Measurements from ENCODE around the gene NFE2L3. TPM values are rescaled to one million over a fixed set of nuclear protein-coding genes. Genes with fewer than 3 reads are reported as not detected.

NFE2L3 gene
- total and polyA plus RNA-seq, 9 of the 15 experiments (the other 6 are each of a cell fraction or from before 2014, with no cell fraction given), result 2.9 to 16.9 (median 12.4) TPM

DNA sequence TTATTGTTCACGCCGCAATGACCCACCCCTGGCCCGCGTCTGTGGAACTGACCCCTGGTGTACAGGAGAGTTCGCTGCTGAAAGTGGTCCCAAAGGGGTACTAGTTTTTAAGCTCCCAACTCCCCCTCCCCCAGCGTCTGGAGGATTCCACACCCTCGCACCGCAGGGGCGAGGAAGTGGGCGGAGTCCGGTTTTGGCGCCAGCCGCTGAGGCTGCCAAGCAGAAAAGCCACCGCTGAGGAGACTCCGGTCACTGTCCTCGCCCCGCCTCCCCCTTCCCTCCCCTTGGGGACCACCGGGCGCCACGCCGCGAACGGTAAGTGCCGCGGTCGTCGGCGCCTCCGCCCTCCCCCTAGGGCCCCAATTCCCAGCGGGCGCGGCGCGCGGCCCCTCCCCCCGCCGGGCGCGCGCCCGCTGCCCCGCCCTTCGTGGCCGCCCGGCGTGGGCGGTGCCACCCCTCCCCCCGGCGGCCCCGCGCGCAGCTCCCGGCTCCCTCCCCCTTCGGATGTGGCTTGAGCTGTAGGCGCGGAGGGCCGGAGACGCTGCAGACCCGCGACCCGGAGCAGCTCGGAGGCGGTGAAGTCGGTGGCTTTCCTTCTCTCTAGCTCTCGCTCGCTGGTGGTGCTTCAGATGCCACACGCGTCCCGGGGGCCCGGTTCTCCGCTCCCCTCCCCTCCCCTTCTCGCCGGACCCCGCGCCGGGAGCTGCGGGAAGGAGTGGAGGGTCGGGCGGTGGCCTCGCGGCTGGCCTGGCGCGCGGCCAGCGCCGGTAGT lies 49.4 kb downstream of the NFE2L3 start, which contains the start of gene CBX3 (continued):
- TF ChIP-seq, protein P1, sequence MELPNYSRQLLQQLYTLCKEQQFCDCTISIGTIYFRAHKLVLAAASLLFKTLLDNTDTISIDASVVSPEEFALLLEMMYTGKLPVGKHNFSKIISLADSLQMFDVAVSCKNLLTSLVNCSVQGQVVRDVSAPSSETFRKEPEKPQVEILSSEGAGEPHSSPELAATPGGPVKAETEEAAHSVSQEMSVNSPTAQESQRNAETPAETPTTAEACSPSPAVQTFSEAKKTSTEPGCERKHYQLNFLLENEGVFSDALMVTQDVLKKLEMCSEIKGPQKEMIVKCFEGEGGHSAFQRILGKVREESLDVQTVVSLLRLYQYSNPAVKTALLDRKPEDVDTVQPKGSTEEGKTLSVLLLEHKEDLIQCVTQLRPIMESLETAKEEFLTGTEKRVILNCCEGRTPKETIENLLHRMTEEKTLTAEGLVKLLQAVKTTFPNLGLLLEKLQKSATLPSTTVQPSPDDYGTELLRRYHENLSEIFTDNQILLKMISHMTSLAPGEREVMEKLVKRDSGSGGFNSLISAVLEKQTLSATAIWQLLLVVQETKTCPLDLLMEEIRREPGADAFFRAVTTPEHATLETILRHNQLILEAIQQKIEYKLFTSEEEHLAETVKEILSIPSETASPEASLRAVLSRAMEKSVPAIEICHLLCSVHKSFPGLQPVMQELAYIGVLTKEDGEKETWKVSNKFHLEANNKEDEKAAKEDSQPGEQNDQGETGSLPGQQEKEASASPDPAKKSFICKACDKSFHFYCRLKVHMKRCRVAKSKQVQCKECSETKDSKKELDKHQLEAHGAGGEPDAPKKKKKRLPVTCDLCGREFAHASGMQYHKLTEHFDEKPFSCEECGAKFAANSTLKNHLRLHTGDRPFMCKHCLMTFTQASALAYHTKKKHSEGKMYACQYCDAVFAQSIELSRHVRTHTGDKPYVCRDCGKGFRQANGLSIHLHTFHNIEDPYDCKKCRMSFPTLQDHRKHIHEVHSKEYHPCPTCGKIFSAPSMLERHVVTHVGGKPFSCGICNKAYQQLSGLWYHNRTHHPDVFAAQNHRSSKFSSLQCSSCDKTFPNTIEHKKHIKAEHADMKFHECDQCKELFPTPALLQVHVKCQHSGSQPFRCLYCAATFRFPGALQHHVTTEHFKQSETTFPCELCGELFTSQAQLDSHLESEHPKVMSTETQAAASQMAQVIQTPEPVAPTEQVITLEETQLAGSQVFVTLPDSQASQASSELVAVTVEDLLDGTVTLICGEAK (IDR thresholded peaks at IDR 0.05), result no peak; the same call in 1 of the 2 replicates
- TF ChIP-seq, protein P1 (CRISPR knock-in tag; IDR thresholded peaks at IDR 0.05), result no peak
- no peak for TF ChIP-seq FOXA3 (CRISPR knock-in tag; conservative IDR thresholded peaks at IDR 0.05 in 1 of 2, IDR thresholded peaks at IDR 0.05 in 1 of 2)
- no peak for TF ChIP-seq MCM7 (IDR thresholded peaks at IDR 0.05)
- no peak for TF ChIP-seq CBX8 (IDR thresholded peaks at IDR 0.05; ENCODE audit: borderline replicate concordance, extremely low read depth, low read depth, low read length, poor library complexity, severe bottlenecking)
- TF ChIP-seq MTA3 (IDR thresholded peaks at IDR 0.05; ENCODE audit: borderline replicate concordance), result no peak; the same call in 1 of the 2 replicates
- peak; percentile 78 for TF ChIP-seq KDM5B (IDR thresholded peaks at IDR 0.05; ENCODE audit: insufficient replicate concordance, low read depth, low read length)
- TF ChIP-seq TGIF2 (CRISPR knock-in tag; IDR thresholded peaks at IDR 0.05), result 0 out of 2 replicates have a peak, but pooled peaks have one; percentile 16
- no peak for TF ChIP-seq HNRNPH1 (optimal IDR thresholded peaks at IDR 0.05; ENCODE audit: low read depth, low read length)
- TF ChIP-seq ZBTB8A (IDR thresholded peaks at IDR 0.05; ENCODE audit: partially characterized antibody), result no peak
- TF ChIP-seq, protein P2, sequence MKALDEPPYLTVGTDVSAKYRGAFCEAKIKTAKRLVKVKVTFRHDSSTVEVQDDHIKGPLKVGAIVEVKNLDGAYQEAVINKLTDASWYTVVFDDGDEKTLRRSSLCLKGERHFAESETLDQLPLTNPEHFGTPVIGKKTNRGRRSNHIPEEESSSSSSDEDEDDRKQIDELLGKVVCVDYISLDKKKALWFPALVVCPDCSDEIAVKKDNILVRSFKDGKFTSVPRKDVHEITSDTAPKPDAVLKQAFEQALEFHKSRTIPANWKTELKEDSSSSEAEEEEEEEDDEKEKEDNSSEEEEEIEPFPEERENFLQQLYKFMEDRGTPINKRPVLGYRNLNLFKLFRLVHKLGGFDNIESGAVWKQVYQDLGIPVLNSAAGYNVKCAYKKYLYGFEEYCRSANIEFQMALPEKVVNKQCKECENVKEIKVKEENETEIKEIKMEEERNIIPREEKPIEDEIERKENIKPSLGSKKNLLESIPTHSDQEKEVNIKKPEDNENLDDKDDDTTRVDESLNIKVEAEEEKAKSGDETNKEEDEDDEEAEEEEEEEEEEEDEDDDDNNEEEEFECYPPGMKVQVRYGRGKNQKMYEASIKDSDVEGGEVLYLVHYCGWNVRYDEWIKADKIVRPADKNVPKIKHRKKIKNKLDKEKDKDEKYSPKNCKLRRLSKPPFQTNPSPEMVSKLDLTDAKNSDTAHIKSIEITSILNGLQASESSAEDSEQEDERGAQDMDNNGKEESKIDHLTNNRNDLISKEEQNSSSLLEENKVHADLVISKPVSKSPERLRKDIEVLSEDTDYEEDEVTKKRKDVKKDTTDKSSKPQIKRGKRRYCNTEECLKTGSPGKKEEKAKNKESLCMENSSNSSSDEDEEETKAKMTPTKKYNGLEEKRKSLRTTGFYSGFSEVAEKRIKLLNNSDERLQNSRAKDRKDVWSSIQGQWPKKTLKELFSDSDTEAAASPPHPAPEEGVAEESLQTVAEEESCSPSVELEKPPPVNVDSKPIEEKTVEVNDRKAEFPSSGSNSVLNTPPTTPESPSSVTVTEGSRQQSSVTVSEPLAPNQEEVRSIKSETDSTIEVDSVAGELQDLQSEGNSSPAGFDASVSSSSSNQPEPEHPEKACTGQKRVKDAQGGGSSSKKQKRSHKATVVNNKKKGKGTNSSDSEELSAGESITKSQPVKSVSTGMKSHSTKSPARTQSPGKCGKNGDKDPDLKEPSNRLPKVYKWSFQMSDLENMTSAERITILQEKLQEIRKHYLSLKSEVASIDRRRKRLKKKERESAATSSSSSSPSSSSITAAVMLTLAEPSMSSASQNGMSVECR (CRISPR knock-in tag; IDR thresholded peaks at IDR 0.05), result peak; percentile 26; the same call in 1 of the 2 replicates
- no peak for TF ChIP-seq NFYB (IDR thresholded peaks at IDR 0.05; ENCODE audit: extremely low read depth, insufficient read length)
- TF ChIP-seq KAT8 (IDR thresholded peaks at IDR 0.05; ENCODE audit: low read depth), result no peak
